Measurements from ENCODE around the gene LORICRIN.

LORICRIN gene

DNA sequence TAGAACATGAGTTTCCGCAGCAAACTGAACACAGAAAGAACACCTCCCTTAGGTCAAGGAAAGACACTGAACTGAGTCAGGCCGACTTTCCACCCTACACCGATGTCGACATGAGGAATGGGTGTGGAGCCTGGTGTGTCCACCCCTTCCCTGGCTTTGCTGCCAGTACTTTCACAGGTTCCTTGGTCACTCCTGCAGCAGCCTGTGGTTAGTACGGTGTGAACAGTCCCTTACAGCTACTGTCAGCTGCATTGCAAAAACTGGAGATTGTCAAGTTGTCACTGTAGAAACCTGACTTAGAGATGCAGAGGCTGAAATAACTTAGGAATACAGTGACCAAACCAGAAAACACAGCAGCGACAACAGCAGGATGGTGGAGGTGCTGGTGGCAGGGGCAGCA lies 46.2 kb downstream of the LORICRIN start:
- H3K79me2 ChIP-seq (ENCODE audit: insufficient read depth, low read length): no peaks in the 10 kb centered on the region
- H3K9me2 ChIP-seq (ENCODE audit: low read depth, low read length): no peaks in the 10 kb centered on the region
- no peak overlapping the region for H3K27ac ChIP-seq (ENCODE audit: low read depth, low read length, poor library complexity, severe bottlenecking)
- no peaks in the 10 kb centered on the region for H3K36me3 ChIP-seq (ENCODE audit: insufficient read depth, low read length)
- no peaks in the 10 kb centered on the region for H4K20me1 ChIP-seq (ENCODE audit: insufficient read depth, low read length)
- no peaks in the 10 kb centered on the region for H3K27me3 ChIP-seq (ENCODE audit: insufficient read depth, low read length)
- H3F3A ChIP-seq (ENCODE audit: insufficient read depth, low read length): no peaks in the 10 kb centered on the region
- TF ChIP-seq EZH2 (IDR thresholded peaks at IDR 0.05; ENCODE audit: borderline replicate concordance, low read length) (no peak), CTCF (IDR thresholded peaks at IDR 0.05; ENCODE audit: low read length) (no peak)
- no peak overlapping the region for H3K4me3 ChIP-seq (ENCODE audit: low read depth, low read length, poor library complexity, severe bottlenecking)
- H3K9ac ChIP-seq (ENCODE audit: low read length): no peak overlapping the region
- no peak overlapping the region for H3K4me2 ChIP-seq (ENCODE audit: low read length)
- no peaks in the 10 kb centered on the region for H3K9me3 ChIP-seq (ENCODE audit: low read length)
- H2AFZ ChIP-seq (ENCODE audit: low read length): no peak overlapping the region
- H3K4me1 ChIP-seq (ENCODE audit: insufficient read depth, low read length, severe bottlenecking): no peaks in the 10 kb centered on the region

DNA sequence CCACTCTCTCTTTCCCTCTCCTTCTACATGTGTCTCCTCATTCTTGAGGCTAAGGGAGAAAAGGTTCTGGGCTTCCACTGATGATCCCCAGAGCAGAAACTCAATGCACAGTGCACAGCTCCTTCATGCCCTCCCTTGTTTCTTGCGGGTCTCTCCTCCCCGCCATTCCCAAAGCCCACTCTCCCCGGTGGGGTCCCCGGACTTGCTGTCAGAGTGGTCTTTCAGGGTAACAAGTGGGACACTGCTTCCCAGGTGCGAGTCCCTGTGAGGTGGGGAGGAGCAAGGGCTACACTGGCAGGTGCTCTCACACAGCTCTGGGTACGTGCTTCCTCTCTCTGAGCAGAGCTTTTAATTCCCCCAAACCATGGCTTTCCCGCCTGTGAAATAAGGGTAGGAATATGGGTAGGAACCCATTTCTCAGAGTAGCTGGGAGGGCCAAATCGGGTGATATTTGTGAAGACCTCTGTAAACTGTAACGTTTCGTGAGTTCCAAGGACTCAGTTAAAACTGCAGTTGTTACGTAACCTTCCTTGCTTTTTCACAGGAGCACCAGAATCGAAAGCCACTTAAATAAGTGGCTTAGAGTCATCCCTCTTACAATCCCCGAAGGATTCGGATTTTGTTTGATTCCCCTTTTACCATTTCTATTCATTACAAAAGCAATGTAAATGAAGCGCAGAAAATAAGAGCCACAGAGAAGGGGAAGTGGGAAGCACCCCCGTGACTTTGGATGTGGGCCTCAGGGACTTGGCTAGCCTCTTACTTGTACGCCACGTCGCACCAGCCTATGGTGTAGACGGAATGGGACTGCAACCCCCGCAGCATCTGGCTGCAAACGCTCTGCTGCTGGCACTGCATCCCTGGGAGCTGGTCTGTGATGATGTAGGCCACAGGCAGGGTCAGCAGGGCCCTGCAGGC lies 47.1 kb downstream of the LORICRIN start:
- H3K9ac ChIP-seq (ENCODE audit: low read length): no peak overlapping the region
- no peak overlapping the region for H2AFZ ChIP-seq (ENCODE audit: low read length)
- H3K9me3 ChIP-seq (ENCODE audit: low read length): no peaks in the 10 kb centered on the region
- H3K4me2 ChIP-seq (ENCODE audit: low read length): no peak overlapping the region
- no peaks in the 10 kb centered on the region for H3K36me3 ChIP-seq (ENCODE audit: insufficient read depth, low read length)
- no peaks in the 10 kb centered on the region for H3F3A ChIP-seq (ENCODE audit: insufficient read depth, low read length)
- no peaks in the 10 kb centered on the region for H4K20me1 ChIP-seq (ENCODE audit: insufficient read depth, low read length)
- H3K79me2 ChIP-seq (ENCODE audit: insufficient read depth, low read length): no peaks in the 10 kb centered on the region
- no peak overlapping the region for H3K27ac ChIP-seq (ENCODE audit: low read depth, low read length, poor library complexity, severe bottlenecking)
- H3K4me1 ChIP-seq (ENCODE audit: insufficient read depth, low read length, severe bottlenecking): no peaks in the 10 kb centered on the region
- no peaks in the 10 kb centered on the region for H3K27me3 ChIP-seq (ENCODE audit: insufficient read depth, low read length)
- TF ChIP-seq EZH2 (IDR thresholded peaks at IDR 0.05; ENCODE audit: borderline replicate concordance, low read length): no peak
- TF ChIP-seq CTCF (IDR thresholded peaks at IDR 0.05; ENCODE audit: low read length): no peak
- no peak overlapping the region for H3K4me3 ChIP-seq (ENCODE audit: low read depth, low read length, poor library complexity, severe bottlenecking)
- H3K9me2 ChIP-seq (ENCODE audit: low read depth, low read length): no peaks in the 10 kb centered on the region

GRCh38 chr1:153307221-153307600 lies 47.7 kb downstream of the LORICRIN start:
- Histone ChIP-seq H3K9me3 (ENCODE audit: low read length) (no peaks in the 10 kb centered on the region), H4K20me1 (ENCODE audit: insufficient read depth, low read length) (no peaks in the 10 kb centered on the region), H3K79me2 (ENCODE audit: insufficient read depth, low read length) (no peaks in the 10 kb centered on the region), H3K36me3 (ENCODE audit: insufficient read depth, low read length) (no peaks in the 10 kb centered on the region), H3K27me3 (ENCODE audit: insufficient read depth, low read length) (no peaks in the 10 kb centered on the region), H3K4me1 (ENCODE audit: insufficient read depth, low read length, severe bottlenecking) (no peaks in the 10 kb centered on the region), H3K4me2 (ENCODE audit: low read length) (no peak overlapping the region), H2AFZ (ENCODE audit: low read length) (no peak overlapping the region), H3F3A (ENCODE audit: insufficient read depth, low read length) (no peaks in the 10 kb centered on the region), H3K27ac (ENCODE audit: low read depth, low read length, poor library complexity, severe bottlenecking) (no peak overlapping the region), H3K9ac (ENCODE audit: low read length) (no peak overlapping the region), H3K9me2 (ENCODE audit: low read depth, low read length) (no peaks in the 10 kb centered on the region), H3K4me3 (ENCODE audit: low read depth, low read length, poor library complexity, severe bottlenecking) (no peak overlapping the region)
- TF ChIP-seq EZH2 (IDR thresholded peaks at IDR 0.05; ENCODE audit: borderline replicate concordance, low read length): no peak
- TF ChIP-seq CTCF (IDR thresholded peaks at IDR 0.05; ENCODE audit: low read length): no peak

Data from OCI-LY1 (cell line).